MCF 10A (cell line): ENCODE data around the gene PRMT2. TPM values are rescaled to one million over a fixed set of nuclear protein-coding genes. Genes with fewer than 3 reads are reported as not detected.
A peak's percentile ranks its signal among the peaks of the same experiment; 100 is the strongest.
"Not testable (repeated sequence)": the region's sequence is repeated elsewhere in the genome, so short reads cannot be mapped to it uniquely, and the experiment has no call there.

Experiments
- BruUV-seq: library from RNA; stranded (reverse); fragments of 400-500 nt; replicated peaks from 2 replicates; lab custom pipeline; 2021; lab: Mats Ljungman, UMichigan
- CTCF ChIA-PET: fragments of 300-600 bp; sonication (Branson Sonifier 250); formaldehyde crosslinking; extraction: SDS; loops from one replicate; lab custom pipeline; 2021; ENCODE audit warnings: antibody characterized with exemption, inconsistent platforms; lab: Yijun Ruan, JAX
- POLR2A ChIA-PET: fragments of 300-600, 350-650 bp; sonication (Branson Sonifier 250); formaldehyde crosslinking; extraction: SDS; loops from one replicate; lab custom pipeline; 2020; ENCODE audit warnings: antibody characterized with exemption, inconsistent platforms; lab: Yijun Ruan, JAX
- DNase-seq: peaks from one replicate; pipeline ENCODE4 v3.0.0-alpha.2; 2018; ENCODE audit not compliant: unreplicated experiment
- H3K27ac Mint-ChIP-seq: one replicate; pipeline ENCODE4 v1.8.0; 2022; ENCODE audit warnings: mild to moderate bottlenecking, low read depth, mixed read lengths; ENCODE audit not compliant: unreplicated experiment
- H3K27me3 Mint-ChIP-seq: one replicate; pipeline ENCODE4 v1.8.0; 2022; ENCODE audit warnings: mixed read lengths; ENCODE audit not compliant: insufficient read depth, unreplicated experiment
- H3K36me3 Mint-ChIP-seq: one replicate; pipeline ENCODE4 v1.8.0; 2022; ENCODE audit warnings: mild to moderate bottlenecking, moderate library complexity, mixed read lengths; ENCODE audit not compliant: insufficient read depth, unreplicated experiment
- H3K4me1 Mint-ChIP-seq: one replicate; pipeline ENCODE4 v1.8.0; 2022; ENCODE audit warnings: mixed read lengths; ENCODE audit not compliant: insufficient read depth, unreplicated experiment
- H3K4me3 Mint-ChIP-seq: one replicate; pipeline ENCODE4 v1.8.0; 2022; ENCODE audit warnings: mild to moderate bottlenecking, moderate library complexity, mixed read lengths; ENCODE audit not compliant: unreplicated experiment
- H3K9me3 Mint-ChIP-seq: one replicate; pipeline ENCODE4 v1.8.0; 2022; ENCODE audit warnings: mixed read lengths; ENCODE audit not compliant: unreplicated experiment
- intact Hi-C: fragments of 100-400 bp; cut with micrococcal nuclease; formaldehyde crosslinking; loops from 2 replicates; pipeline ENCODE4 v1.14.1; 2022
- total RNA-seq: library from RNA; stranded (reverse); gene quantifications from 2 replicates; pipeline ENCODE4 v1.2.3, GENCODE V29; 2022
- TF ChIP-seq, protein P1 (sequence below): fragments of 200-600 bp; IDR thresholded peaks from one replicate; pipeline ENCODE4 v1.8.0; 2022; ENCODE audit warnings: antibody characterized with exemption, mild to moderate bottlenecking; ENCODE audit not compliant: unreplicated experiment

Gene PRMT2
- total RNA-seq, 1 experiment from 2014 or later, result 60.2 TPM

DNA sequence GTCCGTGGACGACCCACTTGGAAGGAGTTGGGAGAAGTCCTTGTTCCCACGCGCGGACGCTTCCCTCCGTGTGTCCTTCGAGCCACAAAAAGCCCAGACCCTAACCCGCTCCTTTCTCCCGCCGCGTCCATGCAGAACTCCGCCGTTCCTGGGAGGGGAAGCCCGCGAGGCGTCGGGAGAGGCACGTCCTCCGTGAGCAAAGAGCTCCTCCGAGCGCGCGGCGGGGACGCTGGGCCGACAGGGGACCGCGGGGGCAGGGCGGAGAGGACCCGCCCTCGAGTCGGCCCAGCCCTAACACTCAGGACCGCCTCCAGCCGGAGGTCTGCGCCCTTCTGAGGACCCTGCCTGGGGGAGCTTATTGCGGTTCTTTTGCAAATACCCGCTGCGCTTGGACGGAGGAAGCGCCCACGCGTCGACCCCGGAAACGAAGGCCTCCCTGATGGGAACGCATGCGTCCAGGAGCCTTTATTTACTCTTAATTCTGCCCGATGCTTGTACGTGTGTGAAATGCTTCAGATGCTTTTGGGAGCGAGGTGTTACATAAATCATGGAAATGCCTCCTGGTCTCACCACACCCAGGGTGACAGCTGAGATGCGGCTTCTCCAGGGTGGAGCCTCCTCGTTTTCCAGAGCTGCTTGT lies 32.4 kb downstream of the PRMT2 start:
- Mint-ChIP-seq H3K36me3 (peaks cover 16% of the 10 kb centered on the region), H3K27me3 (no peaks in the 10 kb centered on the region), H3K4me3 (peak overlapping the region; percentile 77), H3K27ac (peak overlapping the region; percentile 23), H3K9me3 (no peaks in the 10 kb centered on the region), H3K4me1 (peaks cover 21% of the 10 kb centered on the region)
- POLR2A ChIA-PET, result interaction anchor here (0.8 to 2.3 kb wide), 8 partner anchors 8 to 34 kb away, joined by 3 to 11 read pairs (median 4); partner anchors contain the start of gene PRMT2
- TSS peak; percentile 39 for BruUV-seq
- CTCF ChIA-PET, result interaction anchor here (0.7 kb wide), 1 partner anchor 12 kb away, joined by 3 read pairs; no protein-coding TSS in a partner anchor
- TF ChIP-seq, protein P1, sequence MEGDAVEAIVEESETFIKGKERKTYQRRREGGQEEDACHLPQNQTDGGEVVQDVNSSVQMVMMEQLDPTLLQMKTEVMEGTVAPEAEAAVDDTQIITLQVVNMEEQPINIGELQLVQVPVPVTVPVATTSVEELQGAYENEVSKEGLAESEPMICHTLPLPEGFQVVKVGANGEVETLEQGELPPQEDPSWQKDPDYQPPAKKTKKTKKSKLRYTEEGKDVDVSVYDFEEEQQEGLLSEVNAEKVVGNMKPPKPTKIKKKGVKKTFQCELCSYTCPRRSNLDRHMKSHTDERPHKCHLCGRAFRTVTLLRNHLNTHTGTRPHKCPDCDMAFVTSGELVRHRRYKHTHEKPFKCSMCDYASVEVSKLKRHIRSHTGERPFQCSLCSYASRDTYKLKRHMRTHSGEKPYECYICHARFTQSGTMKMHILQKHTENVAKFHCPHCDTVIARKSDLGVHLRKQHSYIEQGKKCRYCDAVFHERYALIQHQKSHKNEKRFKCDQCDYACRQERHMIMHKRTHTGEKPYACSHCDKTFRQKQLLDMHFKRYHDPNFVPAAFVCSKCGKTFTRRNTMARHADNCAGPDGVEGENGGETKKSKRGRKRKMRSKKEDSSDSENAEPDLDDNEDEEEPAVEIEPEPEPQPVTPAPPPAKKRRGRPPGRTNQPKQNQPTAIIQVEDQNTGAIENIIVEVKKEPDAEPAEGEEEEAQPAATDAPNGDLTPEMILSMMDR, result no peak
- peak; percentile 43 for DNase-seq
- intact Hi-C loops, result no loop called here

DNA sequence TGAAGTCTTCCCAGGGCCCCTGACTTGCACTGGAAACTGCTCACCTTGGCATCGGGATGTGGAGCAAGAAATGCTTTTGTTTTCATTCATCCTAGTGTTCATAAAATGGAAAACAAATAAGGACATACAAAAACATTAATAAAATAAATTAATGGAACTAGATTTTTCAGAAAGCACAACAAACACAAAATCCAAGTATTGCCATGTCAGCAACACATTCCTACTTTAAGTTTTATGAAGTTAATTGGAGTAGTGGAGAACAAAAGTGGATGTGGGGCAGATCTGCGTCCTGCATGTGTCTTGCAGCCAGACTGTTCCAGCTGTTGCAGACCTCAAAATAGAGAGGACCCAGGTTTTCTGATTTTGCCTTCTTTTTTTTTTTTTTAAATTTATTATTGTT lies 32.9 kb downstream of the PRMT2 start:
- TF ChIP-seq, protein P1, result no peak
- H3K27me3 Mint-ChIP-seq, result no peaks in the 10 kb centered on the region
- intact Hi-C loops, result no loop called here
- peak overlapping the region; percentile 77 for H3K4me3 Mint-ChIP-seq
- H3K27ac Mint-ChIP-seq, result no peak overlapping the region
- no peaks in the 10 kb centered on the region for H3K9me3 Mint-ChIP-seq
- CTCF ChIA-PET, result no interaction called here
- no TSS peak for BruUV-seq
- DNase-seq, result no peak
- peaks cover 12% of the 10 kb centered on the region for H3K36me3 Mint-ChIP-seq
- peaks cover 15% of the 10 kb centered on the region for H3K4me1 Mint-ChIP-seq
- POLR2A ChIA-PET, result interaction anchor here (0.8 to 2.3 kb wide), 7 partner anchors 9 to 34 kb away, joined by 3 to 11 read pairs (median 5); partner anchors contain the start of gene PRMT2

- DNase-seq, H3K27me3 Mint-ChIP-seq, intact Hi-C loops, BruUV-seq, H3K9me3 Mint-ChIP-seq, H3K27ac Mint-ChIP-seq, H3K4me3 Mint-ChIP-seq, H3K36me3 Mint-ChIP-seq: not testable (repeated sequence)
- H3K4me1 Mint-ChIP-seq, result peaks cover 10% of the 10 kb centered on the region
- CTCF ChIA-PET, result interaction anchor here (0.6 kb wide), 1 partner anchor 699 kb away, joined by 3 read pairs; no protein-coding TSS in a partner anchor
- POLR2A ChIA-PET, result interaction anchor here (1.1 kb wide), 1 partner anchor 32 kb away, joined by 3 read pairs; no protein-coding TSS in a partner anchor
These were observed 33.4 kb downstream of the PRMT2 start for GRCh38 chr21:46668904-46669303.

DNA sequence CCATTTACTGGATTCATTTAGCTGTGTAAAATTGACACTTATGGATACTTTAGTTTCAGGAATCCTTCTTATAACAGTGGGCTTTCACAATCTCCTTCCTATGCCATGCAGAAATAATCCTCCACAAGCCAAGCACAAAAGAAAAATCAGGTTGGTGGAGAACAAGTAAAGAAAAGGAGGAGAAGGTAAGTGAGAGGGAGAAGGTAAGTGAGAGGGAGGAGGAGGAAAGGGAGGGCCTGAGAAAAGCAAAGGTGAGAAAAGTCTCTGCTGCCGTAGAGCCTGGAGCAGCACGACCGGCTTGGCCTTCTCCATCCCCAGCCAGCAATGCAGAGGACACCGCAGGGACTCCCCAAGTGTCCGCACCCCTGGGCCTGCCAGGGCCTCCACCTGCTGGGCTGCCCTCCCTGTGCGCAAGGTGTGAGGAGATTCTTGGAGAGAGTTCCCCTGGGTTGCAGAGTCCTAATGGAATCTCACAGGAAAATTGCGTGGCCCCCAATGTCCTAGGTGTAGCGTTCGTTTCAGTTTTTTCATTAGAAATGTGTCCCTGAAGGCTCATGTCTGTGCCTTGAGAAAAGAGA lies 39.0 kb downstream of the PRMT2 start:
- Mint-ChIP-seq H3K36me3 (no peaks in the 10 kb centered on the region), H3K27ac (no peak overlapping the region), H3K9me3 (no peaks in the 10 kb centered on the region), H3K4me1 (peaks cover 4% of the 10 kb centered on the region), H3K27me3 (no peaks in the 10 kb centered on the region), H3K4me3 (no peak overlapping the region)
- DNase-seq, result no peak
- intact Hi-C loops, result no loop called here
- no TSS peak for BruUV-seq
- ChIA-PET POLR2A (no interaction called here), CTCF (interaction anchor here (0.6 kb wide), 2 partner anchors 35 to 196 kb away, joined by 3 to 4 read pairs; no protein-coding TSS in a partner anchor)
- TF ChIP-seq, protein P1, result no peak
